GM19035 (cell line): ENCODE measurements around the gene PXDN.

ENCODE experiments used
- ATAC-seq: cut with Tn5 transposase; IDR thresholded peaks from one replicate; pipeline ENCODE4 v1.9.1; 2021; ENCODE audit not compliant: unreplicated experiment

The PXDN gene

DNA sequence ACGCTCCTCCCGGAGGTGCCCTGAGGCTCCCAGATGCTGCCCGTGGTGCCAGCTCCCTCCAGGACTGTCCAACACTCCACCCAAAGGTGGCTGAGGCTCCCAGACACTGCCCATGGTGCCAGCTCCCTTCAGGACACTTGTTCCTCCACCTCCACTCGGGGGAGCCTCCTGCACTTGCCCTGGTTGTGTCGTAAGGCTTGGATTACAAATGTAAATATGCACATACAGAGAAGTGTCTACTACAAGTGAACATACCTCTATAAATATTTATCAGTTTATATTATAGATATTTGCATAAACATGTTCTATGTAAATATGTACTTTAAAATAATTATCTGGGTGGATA lies 143.3 kb downstream of the PXDN start:
- no peak for ATAC-seq

DNA sequence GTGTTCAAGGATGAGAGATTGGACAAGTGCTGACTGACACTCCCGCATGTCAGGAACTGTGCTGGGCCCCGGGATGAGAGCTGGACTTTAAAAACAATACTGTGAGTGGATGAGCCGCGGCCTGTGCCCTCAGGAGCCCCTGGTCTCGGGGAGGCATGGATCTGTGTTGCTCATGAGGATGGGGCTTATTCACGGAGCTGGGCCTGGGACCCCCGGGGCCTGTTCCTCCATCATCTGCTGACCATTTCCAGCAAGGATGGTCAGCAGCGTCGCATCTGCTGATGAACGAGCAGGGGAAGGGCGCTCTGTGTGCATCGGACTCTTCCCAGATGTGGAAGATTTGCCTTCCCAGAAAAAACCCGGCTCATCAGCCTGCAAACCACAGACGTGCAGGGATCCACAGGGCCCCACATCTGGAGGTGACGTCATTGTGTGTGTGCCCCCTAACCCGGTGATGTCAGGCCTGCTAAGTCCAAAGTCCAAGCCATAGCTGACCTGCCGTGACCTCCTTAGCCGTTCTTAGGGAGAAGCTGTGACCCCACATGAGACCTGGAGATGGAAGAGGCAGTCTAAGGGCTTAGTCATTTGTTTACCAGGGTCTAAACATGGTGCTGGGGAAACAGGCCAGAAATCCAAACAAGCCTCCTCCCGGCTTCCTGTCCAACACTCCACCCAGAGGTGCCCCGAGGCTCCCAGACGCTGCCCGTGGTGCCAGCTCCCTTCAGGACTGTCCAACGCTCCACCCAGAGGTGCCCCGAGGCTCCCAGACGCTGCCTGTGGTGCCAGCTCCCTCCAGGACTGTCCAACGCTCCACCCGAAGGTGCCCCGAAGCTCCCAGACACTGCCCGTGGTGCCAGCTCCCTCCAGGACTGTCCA lies 143.9 kb downstream of the PXDN start:
- ATAC-seq, result no peak

DNA sequence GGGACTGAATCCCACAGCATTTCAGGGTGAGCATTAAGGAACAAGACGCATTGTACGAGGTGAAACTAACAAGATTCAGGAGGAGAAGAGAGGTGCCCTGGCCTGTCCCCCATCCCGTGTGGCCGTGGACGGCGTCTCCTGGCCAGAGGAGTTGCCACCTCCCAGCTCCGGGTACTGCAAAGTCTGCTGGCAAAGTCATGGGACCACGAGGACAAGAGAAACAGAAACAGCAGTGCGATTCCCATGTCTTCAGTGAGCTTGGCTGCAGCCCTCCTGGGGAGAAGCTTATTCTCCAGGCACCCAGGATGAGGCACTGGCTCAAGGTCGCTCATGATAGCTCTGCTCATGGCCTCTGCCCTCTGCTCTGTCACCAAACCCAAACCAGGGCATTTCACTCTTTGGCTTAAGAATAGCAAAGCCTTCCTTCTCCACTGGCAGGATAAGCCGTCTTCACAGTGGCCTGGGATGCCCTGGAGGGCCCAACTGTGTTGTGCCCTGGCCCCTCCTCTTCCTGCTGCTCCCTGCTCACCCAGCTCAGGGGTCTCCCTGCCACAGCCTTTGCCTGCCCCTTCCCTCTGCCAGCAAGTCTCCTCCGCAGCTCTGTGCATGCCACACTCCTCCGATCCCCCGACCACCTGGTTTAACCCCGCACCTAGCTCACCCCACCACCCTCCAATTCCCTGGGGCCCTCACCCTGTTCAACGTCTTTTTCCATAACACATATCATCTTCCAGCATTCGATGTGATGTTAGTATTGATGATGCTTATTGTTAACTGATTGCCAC lies 144.8 kb downstream of the PXDN start:
- no peak for ATAC-seq

DNA sequence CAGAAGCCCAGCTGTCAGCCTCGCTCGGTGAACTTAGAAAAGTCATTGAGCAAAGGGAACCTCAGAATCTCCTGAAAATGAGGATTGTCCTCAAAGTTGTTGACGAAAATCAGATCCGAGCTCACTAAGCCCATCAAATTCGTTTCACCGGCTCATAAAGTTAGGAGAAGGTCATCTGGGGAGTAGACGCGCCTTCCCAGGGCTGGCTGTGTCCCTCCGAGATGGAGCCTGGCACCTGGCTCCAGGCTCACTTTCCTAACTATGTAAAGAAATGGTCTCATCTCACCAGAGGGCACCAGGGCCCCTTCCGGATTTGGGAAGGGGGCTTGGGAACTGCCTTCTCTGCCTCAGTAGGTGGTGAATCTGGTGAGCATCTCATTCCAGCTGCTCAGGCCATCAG lies 145.5 kb downstream of the PXDN start:
- ATAC-seq, result no peak

DNA sequence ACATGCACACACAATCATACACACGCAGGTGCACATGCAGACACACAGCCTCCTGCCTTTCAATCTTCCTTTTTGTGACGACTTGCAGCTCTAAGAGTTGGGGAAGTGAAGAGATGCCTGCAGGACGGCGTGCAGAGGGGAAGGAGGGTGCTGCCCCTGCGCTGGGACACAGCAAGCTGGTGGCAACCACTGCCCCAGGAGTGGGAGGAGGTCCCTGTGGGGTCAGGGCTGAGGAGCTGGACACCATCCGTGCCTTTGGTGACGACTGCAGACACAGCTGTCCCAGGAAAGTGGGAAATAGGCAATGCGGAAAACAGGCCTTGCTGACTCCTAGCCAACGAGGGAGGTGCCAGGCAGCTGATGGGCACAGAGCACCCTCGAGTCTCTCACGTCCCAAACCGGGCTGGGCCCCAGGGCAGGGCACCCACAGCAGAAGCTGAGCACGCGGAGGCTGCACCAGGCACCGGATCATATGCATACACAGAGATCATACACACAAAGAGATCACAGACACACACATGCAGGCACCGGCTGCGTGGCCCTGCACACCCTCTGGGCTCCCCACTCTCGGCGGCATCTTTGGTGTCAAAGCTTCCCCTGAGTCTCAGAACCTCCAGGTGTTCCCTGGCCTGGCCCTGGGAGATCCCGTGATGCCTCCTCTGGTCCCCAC lies 146.1 kb downstream of the PXDN start:
- no peak for ATAC-seq

DNA sequence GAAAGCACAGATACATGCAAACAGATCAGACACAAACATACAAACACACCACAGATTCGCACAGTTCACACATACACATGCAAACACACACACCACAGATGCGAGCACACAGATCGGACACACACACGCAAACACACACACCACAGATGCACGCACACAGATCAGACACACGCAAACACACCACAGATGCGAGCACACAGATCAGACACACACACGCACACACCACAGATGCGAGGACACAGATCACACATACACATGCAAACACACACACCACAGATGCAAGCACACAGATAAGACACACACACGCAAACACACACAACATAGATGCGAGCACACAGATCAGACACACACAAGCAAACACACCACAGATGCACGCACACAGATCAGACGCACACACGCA lies 149.0 kb downstream of the PXDN start:
- ATAC-seq, result no peak

DNA sequence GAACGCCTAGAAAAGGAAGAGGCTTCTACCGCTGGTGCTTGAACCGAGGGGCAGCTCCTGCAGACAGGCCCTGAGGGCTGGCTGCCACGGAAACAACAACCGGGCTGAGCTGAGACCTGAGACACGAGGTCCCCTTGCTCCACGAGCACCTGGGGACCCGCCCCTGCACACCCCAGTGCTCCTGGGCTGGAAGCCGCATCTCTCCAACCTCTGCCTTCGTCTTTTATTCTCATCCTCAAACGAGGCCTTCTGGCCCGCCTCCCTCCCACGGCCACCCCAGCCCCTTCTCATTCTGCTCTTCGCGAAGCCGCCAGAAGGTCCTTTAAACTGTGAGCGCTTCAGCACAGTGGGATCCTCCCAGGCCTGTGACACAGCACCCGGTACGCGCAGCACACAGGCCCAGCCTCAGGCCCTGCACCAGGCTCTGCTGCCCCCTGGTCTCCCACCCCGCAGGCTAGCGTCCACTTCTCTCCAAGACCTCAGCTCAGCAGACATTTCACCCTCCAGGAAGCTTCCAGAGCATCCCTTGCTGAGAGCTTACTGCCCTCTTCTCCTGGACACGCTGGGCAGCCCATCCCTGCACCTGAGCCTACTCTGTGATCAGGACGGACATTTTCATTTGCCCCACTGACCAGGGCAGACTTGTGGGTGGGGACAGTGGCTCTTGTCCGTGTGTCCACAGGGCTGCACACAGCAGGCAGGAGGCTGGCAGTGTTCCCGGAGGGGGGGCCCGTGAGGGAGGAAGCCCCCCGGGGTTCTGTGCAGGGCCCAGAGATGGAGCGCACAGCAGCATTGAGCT lies 149.7 kb downstream of the PXDN start:
- no peak for ATAC-seq

DNA sequence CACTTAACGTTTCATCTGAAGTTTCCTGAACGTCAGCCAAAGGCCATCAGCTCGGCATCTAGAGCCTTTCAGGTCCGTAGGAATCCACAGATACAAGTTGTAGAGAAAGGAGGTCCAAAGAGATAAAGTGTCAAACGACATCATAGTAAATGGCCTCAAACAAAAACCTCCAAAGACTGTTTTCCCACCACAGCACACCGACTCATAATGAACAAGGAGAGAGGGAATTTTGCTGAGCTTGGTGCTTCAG lies 150.3 kb downstream of the PXDN start:
- ATAC-seq, result no peak

DNA sequence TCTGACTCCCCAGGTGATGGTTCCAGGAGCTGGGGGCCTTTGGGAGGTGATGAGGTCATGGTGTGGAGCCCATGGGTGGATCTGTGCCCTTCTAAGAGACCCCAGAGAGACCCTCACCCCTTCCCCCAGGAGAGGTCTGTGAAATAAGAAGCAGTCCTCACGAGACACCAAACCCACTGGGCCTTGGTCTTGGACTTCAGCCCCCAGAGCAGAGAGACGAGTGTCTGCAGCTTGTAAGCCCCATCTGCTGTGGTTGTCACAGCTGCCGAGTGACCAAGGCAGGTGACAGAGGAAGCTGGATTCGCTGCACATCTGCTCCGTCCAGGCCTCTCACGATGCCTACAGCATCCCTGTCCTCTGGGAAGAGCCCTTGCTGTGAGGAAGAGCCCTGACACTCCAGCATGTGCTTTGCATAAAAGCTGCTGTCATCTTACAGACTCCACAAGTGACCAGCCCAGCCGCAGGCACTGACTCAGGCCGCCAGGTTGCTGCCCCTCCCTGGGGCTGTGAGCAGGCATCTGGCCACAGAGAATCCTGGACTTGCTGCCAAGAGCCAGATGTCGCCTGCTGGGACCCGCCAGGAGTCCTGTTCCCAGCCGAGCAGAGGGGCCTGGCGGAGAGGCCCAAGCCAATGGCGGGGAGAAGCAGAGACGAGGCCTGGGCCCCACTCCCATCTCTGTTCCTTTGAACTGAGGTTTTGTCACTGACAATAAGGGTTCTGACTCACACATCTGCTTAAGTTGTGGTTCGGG lies 150.8 kb downstream of the PXDN start:
- no peak for ATAC-seq

DNA sequence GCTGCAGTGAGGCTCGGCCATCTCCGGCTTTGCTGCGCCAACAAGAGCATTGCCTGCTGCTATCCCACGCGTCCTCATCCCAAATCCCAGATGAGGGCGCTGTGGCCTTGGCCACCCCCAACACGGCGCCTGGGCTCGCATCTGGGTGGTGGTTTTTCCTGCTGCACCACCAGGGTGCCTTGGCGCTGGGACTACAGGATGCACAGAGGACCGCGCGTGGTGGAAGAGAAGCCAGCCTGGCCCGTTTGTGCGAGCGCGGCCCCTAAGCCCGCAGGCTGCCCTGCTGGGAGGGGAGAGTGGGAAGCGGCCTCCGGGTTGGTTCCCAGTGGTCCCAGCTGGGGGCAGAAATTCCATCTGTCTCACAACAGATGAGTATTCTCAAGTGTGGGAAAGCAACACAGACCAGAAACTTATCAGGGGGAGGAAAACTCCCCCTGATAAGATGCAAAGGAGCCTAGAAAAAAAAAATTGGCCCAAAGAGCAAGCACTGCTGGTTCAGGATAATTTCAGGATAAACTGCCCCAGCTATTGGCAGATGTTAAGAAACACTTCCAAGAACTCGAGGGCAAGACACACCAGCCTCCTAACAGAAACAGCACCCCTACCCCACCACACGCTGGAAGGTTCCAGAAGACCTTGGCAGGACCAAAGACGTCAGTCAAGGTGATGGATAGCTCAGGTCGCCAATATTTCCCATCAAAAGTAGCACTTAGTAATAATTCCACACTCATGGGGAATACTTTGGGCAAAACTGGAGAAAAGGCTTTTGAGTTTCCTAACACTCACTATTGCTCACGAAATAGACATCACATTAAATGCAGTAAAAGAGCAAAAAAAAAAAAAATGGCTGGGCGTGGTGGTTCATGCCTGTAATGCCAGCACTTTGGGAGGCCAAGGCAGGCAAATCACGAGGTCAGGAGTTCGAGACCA lies 152.1 kb downstream of the PXDN start:
- no peak for ATAC-seq

DNA sequence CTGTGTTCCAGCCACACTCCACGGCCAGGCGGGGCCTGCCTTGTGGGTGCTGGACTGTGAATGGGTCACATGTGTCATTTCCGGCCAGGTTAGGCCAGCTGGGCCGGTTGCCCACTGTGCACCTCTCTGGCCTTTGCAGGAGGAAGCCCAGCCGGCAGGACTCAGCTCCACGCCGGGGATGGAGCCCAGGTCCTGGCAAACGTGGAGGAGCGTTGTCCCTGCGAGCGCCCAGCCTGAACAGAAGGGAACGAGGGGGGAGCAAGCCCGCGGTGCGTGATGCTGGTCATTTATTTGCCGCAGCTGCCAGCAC lies 152.9 kb downstream of the PXDN start:
- no peak for ATAC-seq

DNA sequence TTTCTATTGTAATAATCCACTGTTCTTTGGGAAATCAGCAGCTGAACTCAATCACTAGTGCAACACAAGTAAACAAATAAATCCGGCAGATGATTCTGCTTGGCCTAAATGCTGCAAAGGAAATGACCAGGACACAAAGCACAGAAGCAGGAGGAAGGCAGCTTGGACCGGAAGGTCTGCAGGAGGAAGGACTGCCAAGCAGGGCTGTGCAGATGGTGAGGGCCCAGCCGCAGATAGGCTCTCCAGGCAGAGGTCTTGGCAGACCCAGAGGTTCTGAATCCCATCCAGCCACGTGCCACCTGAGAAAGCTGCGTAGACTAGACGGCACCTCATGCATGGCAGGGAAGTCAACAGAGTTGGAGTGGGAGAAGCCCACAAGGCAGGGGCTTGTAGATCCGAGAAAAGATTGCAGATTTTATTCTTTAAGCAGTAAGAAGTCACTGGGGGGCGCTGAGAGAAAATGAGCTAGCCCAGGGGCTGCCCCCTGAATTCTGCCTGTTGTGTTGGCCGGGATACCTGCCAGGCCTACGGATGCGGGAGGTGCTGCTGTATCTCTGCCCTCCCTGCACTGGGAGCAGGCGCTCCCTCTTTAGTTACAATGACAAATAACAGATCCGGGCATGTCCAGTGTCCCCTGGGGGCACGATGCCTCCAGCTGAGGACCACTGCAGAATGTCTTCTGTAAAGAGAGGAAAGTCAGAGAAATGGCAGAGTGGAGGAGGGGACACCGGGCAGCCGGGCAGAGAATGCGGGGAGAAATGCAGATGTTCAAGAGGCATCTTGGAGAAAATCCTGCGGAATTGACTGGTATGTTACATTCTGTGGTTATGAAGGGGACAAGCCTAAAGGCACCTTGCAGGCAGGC lies 153.5 kb downstream of the PXDN start:
- ATAC-seq, result no peak

DNA sequence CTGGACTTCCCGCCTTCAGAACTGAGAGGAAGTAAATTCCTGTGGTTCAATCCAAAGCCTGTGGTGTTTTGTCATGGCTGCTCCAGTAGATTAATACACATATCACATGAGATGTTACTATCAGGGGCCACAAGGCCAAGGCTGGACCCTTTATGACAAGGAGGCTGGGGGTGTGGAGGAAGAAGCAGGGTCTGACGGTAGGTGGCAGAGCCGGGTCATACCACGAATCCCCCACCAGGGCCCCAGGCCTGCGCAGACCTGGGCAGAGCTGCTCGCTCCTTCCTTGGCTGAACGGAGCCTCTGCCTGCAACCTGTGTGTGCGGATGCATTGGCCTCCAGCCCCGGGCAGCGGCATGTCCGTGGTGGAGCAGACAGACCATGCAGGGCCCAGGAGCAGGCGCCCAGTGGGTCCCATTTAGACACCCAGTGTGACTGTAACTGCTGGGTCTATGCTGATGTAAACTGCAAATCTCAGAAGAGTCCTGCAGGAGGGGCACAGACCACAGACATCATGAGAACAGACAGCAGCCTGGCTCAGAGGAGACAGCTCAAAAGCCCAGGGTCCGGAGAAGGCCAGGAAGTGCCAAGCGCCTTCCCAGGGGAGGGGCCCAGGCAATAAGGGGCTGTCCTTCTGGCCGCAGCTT lies 155.2 kb downstream of the PXDN start:
- no peak for ATAC-seq

DNA sequence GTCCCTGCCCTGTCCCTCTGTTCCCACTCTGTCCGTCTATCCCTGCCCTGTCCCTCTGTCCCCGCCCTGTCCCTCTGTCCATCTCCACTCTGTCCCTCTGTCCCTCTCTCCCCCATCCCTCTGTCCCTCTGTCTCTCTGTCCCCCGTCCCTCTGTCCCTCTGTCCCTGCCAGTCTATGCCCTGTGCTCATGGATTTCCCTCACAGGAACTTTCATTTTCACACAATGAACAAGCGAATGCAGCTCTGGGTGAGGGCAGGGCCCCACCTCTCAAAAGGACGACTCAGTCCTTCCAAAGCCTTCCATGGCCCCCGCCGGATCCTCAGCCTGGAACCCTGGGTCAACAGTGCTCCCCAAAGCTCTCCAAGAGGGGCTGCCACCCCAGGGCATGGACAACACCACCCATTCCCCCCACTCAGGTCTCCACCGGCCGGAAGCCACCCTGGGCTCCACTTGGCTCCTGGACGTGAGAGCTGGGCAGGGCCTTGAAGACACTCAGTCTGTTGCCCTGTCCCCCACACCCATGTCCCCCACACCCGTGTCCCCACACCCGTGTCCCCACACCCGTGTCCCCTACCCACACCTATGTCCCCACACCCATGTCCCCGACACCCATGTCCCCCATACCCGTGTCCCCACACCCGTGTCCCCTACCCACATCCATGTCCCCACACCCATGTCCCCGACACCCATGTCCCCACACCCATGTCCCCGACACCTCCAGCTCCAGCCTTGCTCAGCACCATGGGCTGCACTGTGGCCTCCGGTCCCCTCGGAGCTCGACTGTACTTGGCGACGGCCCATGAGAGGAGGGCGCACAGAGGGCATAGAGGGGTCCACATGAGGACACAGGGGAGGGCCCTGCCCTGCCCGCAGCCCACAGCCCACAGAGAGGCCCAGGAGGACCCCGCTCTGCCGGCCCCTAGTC lies 156.0 kb downstream of the PXDN start:
- ATAC-seq, result no peak

DNA sequence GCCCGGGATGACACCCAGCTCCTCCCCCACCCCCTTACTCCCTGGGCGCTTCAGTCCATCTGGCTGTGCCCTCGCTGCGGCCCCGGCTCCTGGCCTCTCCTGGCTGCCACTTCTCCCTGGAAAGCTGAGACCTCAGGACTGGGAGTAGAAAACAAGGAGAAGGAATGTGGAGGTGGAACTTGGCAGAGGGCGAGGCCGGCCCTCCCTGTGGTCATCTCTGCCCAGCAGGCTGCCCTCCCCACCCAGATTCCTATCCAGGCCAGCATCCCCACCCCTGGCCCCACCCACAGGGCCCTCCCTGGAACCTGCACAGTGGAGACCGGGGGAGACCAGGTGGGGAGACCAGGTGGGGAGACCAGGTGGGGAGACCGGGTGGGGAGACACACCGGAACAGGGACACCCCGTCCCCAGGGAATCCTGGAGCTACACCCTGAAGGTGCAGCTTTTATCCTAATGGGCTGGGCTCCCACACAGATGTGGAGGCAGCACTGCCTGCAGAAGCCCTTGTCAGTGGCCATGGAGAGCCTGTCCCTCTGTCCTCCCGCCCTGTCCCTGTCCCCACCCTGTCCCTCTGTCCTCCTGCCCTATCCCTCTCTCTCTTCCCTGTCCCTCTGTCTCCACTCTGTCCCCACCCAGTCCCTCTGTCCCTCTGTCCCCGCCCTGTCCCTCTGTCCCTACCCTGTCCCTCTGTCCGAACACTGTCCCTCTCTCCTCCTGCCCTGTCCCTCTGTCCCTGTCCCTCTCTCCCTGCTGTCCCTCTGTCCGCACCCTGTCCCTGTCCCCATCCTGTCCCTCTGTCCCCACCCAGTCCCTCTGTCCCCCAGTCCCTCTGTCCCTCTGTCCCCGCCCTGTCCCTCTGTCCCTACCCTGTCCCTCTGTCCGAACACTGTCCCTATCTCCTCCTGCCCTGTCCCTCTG lies 157.1 kb downstream of the PXDN start:
- ATAC-seq, result no peak

DNA sequence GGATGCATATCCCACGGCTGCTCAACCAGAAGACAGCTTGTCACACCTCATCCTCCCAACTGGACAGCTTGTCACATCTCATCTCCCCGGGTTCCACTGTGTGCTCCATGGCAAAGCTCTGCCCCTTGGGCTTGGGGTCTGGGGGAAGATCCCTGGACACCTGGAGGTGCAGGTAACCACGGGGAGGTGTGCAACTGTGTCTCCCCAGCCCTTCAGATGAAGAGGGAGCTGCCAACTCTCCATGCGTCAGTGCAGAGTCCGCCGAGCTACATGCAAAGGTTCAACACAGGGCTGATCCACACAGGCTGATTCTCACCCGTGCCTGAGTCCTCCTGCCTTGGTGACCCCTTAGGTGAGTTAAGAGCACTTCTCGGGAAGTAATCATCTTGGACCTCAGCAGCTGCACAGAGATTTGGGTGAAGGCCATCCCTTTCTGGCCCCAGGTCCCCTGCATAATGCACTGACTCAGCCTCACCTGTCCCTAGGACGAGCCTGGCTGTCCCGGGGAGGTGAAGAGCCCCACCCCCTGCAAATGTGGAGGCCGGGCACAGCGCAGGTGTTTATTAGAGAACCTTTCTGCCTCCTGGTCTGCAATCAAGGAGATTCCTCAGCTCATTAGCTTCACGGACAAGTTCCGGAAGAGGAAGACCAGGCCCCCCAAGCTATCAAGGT lies 157.9 kb downstream of the PXDN start:
- ATAC-seq, result no peak
